ENCODE results near the gene GPC2. TPM values are rescaled to one million over a fixed set of nuclear protein-coding genes. Genes with fewer than 3 reads are reported as not detected.
"Not testable (repeated sequence)": the region's sequence is repeated elsewhere in the genome, so short reads cannot be mapped to it uniquely, and the experiment has no call there.

Gene GPC2
- polyA plus RNA-seq, 1 experiment: 1.9 TPM

DNA sequence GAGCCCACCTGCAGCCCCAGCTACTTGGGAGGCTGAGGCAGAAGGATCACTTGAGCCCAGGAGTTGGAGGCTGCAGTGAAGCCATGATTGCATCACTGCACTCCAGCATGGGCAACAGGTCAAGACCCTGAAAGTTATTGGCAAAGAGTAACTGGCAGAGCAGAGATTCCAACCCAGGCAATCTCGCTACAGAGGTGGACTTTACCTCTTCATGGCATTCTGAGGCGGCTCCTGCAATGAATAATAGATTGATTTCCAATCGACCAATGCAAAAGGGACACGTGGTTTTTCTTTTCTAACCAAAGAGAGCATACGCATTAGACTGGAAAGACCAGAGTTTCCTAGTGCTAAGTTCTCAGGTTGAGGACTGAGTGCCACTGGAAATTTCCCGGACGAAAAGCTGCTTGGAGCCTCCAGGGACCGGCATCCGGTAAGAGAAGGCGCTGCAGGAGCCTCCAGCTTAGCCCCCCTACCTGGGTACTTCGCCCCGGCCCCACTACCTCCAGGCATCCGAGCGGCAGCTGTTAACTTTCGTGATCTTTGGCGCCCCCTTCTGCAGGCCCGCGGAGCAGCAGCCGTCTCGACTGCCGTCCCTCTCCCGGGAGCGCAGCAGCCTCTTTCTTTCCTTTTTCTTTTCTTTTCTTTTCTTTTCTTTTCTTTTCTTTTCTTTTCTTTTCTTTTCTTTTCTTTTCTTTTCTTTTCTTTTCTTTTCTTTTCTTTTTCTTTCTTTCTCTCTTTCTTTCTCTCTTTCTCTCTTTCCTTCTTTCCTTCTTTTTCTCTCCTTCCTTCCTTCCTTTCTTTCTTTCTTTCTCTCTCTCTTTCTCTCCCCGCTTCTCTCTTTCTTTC is 46.4 kb downstream of the GPC2 start:
- no peaks in the 10 kb centered on the region for H3K27me3 ChIP-seq (ENCODE audit: control insufficient read depth, insufficient read depth, low read length)
- H3K36me3 ChIP-seq (ENCODE audit: control insufficient read depth, insufficient read depth, low read length): no peaks in the 10 kb centered on the region
- DNase-seq (ENCODE audit: low read depth): no peak
- H3K4me3 ChIP-seq (ENCODE audit: low read depth, low read length): no peak overlapping the region
- CTCF ChIA-PET: interaction anchor here (0.5 to 9.6 kb wide), 24 partner anchors 11 to 276 kb away, joined by 3 to 147 read pairs (median 4); partner anchors contain the start of genes AP4M1, AZGP1, GAL3ST4 and LAMTOR4
- POLR2A ChIA-PET: no interaction called here
- TF ChIP-seq, protein P1, sequence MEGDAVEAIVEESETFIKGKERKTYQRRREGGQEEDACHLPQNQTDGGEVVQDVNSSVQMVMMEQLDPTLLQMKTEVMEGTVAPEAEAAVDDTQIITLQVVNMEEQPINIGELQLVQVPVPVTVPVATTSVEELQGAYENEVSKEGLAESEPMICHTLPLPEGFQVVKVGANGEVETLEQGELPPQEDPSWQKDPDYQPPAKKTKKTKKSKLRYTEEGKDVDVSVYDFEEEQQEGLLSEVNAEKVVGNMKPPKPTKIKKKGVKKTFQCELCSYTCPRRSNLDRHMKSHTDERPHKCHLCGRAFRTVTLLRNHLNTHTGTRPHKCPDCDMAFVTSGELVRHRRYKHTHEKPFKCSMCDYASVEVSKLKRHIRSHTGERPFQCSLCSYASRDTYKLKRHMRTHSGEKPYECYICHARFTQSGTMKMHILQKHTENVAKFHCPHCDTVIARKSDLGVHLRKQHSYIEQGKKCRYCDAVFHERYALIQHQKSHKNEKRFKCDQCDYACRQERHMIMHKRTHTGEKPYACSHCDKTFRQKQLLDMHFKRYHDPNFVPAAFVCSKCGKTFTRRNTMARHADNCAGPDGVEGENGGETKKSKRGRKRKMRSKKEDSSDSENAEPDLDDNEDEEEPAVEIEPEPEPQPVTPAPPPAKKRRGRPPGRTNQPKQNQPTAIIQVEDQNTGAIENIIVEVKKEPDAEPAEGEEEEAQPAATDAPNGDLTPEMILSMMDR (IDR thresholded peaks at IDR 0.05; ENCODE audit: insufficient read depth, low read depth, low read length): peak; percentile 86

DNA sequence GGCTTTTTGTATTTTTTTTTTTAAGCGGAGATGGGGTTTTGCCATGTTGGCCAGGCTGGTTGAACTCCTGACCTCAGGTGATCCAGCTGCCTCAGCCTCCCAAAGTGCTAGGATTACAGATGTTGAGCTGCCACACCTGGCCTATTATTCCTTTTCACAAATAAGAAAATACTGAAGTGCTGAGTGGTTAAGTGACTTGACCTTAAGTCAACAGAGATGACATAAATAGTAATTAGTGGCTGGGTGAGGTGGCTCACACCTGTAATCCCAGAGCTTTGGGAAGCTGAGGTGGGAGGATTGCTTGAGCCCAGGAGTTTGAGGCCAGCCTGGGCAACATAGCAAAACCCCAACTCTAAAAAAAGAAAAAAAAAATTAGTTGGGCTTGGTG is 47.0 kb downstream of the GPC2 start:
- CTCF ChIA-PET: interaction anchor here (0.5 to 9.6 kb wide), 17 partner anchors 12 to 277 kb away, joined by 3 to 147 read pairs (median 4); partner anchors contain the start of genes GAL3ST4, LAMTOR4 and PVRIG
- H3K4me3 ChIP-seq (ENCODE audit: low read depth, low read length); H3K27me3 ChIP-seq (ENCODE audit: control insufficient read depth, insufficient read depth, low read length); DNase-seq (ENCODE audit: low read depth); H3K36me3 ChIP-seq (ENCODE audit: control insufficient read depth, insufficient read depth, low read length); POLR2A ChIA-PET: not testable (repeated sequence)

DNA sequence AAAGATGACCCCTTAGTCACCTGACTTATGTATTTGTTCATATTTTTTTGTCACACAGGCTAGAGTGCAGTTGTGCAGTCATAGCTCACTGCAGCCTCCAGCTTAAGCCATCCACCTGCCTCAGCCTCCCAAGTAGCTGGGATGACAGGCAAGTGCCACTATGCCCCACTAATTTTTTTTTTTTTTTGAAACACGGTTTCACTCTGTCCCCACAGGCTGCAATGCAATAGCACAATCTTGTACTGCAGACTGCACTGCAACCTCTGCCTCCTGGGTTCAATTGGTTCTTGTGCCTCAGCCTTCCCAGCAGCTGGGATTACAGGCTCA is 48.6 kb downstream of the GPC2 start:
- ChIA-PET CTCF (interaction anchor here (0.6 to 9.6 kb wide), 7 partner anchors 13 to 333 kb away, joined by 3 to 147 read pairs (median 4); partner anchors contain the start of gene PVRIG), POLR2A (no interaction called here)
- TF ChIP-seq, protein P1 (IDR thresholded peaks at IDR 0.05; ENCODE audit: insufficient read depth, low read depth, low read length): no peak

DNA sequence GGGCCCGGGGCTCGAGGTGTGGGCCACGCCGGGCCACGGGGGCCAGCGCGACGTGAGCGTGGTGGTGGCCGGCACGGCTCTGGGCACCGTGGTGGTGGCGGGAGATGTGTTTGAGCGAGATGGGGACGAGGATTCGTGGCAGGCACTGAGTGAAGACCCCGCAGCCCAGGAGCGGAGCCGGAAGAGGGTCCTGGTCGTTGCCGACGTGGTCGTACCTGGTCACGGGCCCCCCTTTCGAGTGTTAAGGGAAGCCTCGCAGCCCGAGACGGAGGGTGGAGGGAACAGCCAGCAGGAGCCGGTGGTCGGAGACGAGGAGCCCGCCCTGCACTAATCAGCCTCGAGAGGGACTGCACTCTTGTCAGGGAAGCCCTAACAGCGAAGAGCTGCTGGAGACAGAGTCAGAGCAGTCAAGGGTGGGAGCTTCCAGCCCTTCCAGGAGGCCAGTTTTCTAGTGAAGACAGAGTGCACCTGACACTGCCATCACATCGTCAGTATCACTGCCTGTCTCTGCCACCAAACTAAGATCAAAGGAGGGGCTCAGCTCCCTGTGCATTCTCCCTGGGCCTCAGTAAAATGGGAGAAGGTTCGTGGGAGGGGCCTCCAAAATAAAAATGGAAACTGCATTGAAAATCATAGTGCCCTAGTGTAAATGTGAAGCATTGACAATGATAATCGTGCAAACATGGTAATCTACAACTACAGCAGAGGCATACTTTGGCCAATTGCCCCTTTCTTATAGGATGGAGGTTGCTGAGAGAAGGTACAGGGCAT is 49.1 kb downstream of the GPC2 start:
- ChIA-PET CTCF (interaction anchor here (0.6 to 9.6 kb wide), 7 partner anchors 14 to 333 kb away, joined by 3 to 147 read pairs (median 4); partner anchors contain the start of gene PVRIG), POLR2A (no interaction called here)
- DNase-seq (ENCODE audit: low read depth): no peak

More for the DNA sequence above, 48.6 kb downstream of the GPC2 start:
- Histone ChIP-seq H3K4me3 (ENCODE audit: low read depth, low read length) (no peak overlapping the region), H3K36me3 (ENCODE audit: control insufficient read depth, insufficient read depth, low read length) (no peaks in the 10 kb centered on the region), H3K27me3 (ENCODE audit: control insufficient read depth, insufficient read depth, low read length) (no peaks in the 10 kb centered on the region)
- DNase-seq (ENCODE audit: low read depth): no peak

More for the DNA sequence above, 49.1 kb downstream of the GPC2 start:
- no peaks in the 10 kb centered on the region for H3K36me3 ChIP-seq (ENCODE audit: control insufficient read depth, insufficient read depth, low read length)
- peak overlapping the region; percentile 77 for H3K4me3 ChIP-seq (ENCODE audit: low read depth, low read length)
- H3K27me3 ChIP-seq (ENCODE audit: control insufficient read depth, insufficient read depth, low read length): no peaks in the 10 kb centered on the region
- TF ChIP-seq, protein P1 (IDR thresholded peaks at IDR 0.05; ENCODE audit: insufficient read depth, low read depth, low read length): 0 out of 2 replicates have a peak, but pooled peaks have one; percentile 0
